HG03139 (cell line): Measurements from ENCODE around the gene SDHAF2.
A peak's percentile ranks its signal among the peaks of the same experiment; 100 is the strongest.
"Not testable (repeated sequence)": the region's sequence is repeated elsewhere in the genome, so short reads cannot be mapped to it uniquely, and the experiment has no call there.

Source experiments
- ATAC-seq: cut with Tn5 transposase; IDR thresholded peaks from one replicate; pipeline ENCODE4 v1.9.1; 2021; ENCODE audit not compliant: unreplicated experiment

The SDHAF2 gene

DNA sequence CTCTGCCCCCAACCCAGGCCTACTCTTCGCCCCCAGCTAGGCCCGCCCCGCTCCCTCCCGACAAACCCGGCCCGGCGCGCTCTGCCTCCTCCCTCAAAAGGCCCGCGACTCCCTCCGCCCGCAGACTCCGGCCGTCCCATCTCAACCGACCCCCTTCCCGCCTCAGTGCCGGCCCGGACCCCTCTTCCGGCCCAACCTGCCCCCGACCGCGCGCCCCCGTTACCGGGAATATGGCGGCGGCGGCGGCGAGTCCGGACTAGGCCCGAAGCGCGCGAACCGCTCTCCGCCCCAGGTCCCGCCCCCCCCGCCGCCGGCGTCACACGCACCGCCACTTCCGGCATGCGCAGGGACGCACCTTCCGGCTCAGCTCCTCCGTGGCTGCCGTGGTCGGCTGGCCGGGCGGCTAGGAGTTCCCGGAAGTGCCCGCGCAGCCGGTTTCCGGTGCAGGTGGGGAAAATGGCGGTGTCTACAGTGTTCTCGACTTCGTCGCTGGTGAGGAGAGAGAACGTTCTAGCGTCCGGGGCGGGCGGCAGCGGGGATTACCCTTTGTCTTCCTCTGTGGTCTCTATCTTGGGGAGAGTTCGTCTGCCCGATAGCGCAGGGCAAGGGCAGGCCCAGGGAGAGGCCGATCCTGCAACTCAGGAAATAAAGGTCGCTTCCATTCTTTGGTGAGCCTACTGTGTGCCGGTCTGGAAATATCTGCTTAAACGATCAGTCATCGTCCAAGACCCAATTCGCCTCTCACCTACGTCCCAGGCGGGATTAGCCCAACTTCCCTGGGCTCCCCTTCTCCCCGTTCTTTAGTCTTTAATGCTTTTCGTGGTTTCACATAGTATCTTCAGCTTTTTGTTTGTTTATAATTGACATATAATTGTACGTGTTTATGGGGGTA, at the start of gene SDHAF2, which contains the start of gene CPSF7:
TSS of gene SDHAF2 (plus strand) at position 434 of the 892 bp plus-strand sequence. CDS start at position 457, 23 bp downstream.
TSS of gene CPSF7 (minus strand) at position 285 of the 892 bp plus-strand sequence. CDS start 740 bp downstream, outside the sequence.
- peak; percentile 87 for ATAC-seq

GRCh38 chr11:61380884-61381283, 49.0 kb upstream of the SDHAF2 start:
- ATAC-seq = no peak

DNA sequence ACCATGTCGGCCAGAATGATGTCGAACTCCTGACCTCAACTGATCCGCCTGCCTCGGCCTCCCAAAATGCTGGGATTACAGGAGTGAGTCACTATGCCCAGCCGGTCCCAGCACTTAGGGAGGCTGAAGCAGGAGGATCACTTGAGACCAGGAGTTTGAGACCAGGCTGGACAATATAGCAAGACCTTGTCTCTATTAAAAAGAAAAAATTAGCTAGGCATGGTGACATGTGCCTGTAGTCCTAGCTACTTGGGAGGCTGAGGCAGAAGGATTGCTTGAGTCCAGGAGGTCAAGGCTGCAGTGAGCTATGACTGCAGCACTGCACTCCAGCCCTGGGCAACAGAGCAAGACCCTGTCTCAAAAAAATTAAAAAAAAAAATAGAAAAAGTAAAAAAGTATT, 46.1 kb upstream of the SDHAF2 start:
- ATAC-seq = not testable (repeated sequence)

DNA sequence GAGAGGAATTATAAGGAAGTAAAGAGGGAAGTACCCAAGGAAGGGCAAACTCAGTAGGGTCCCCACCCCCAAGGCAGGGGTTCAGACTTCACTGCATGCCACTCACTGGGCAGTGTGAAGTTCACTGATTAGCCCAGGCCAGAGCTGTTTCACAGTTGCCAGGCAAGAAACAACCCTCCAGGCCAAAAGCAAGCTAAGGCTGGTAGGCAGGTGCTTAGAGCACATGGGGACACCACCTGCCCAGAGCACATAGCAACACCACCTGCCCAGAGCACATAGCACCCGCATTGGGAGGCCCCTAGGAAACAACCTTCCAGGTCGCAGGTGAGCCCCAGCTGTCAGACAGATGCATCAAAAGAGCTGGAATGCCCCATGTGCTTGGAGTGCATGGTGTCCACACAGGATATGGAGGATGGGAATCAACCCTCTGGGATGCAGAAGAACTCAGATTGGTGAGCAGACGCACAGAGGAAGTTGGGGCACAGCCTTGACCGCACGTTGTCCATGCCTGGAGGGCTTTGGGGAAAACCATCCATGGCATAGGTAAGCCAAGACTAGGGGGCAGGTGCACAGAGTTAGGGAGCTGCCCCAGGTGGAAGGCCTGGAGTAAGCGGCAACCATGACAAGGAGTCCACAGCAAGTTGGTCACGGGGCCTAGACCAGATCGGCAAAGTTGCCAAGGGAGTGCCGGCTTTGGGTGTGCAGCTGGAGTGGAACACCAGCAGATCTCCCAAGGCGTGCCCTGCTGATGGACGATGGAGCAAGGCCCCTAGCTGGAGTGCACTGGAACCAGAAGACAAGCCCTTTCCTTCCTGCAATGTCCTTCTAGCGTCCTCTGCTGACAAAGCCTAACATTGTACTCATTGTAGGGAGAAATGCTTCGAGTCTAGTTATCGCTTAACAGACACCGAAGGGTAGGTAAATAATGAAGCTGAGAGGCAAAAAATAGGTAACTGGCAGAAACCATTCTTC, 45.4 kb upstream of the SDHAF2 start:
- no peak for ATAC-seq

- no peak for ATAC-seq
Measured at GRCh38 chr11:61390161-61390560, 39.8 kb upstream of the SDHAF2 start.

DNA sequence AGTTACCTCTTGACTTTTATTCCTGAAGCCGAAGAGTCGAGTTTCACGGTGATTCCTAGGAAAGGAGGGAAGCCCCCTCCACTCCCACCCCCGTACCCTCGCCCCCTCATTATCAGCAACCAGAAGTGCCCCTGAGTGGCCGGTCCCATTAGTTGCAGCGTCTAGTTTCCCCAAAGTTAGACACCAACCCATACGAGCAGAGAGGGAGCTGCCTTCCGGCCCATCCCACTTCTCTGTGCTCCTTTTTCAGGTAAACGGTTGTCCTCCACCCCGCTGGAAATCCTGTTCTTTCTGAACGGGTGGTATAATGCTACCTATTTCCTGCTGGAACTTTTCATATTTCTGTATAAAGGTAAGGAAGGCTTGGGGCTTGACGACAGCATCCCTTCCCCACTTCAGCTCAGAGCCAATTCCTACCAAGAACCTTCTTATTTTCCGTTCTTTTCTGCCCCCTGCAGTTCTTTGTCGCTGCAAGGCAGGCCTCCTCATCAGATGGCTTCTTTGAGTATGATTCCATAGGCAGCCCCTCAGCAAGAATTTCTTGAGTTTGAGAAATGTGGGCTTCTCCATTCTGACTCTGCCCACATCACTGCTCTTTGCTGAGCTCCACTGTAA, 36.8 kb upstream of the SDHAF2 start:
- no peak for ATAC-seq

DNA sequence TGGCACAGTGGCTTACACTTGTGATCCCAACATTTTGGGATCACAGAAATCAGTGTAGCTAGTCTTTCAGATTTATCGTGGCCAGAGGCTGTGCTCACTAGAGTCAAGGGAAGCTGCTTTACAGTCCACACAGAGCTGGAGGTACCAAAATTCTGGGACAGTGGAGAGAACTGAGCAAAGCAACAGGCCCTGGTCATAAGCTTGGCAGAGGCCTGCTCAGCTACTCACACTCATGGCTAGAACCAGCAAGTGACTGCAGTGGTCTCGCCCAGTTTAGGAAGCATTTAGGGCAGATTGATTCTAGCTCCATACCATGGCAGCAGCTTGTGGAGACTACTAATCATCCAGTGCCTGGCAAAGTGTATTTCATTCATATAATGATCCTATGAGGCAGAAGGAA, 28.8 kb upstream of the SDHAF2 start:
- no peak for ATAC-seq

GRCh38 chr11:61401573-61401972, 28.4 kb upstream of the SDHAF2 start:
- no peak for ATAC-seq

DNA sequence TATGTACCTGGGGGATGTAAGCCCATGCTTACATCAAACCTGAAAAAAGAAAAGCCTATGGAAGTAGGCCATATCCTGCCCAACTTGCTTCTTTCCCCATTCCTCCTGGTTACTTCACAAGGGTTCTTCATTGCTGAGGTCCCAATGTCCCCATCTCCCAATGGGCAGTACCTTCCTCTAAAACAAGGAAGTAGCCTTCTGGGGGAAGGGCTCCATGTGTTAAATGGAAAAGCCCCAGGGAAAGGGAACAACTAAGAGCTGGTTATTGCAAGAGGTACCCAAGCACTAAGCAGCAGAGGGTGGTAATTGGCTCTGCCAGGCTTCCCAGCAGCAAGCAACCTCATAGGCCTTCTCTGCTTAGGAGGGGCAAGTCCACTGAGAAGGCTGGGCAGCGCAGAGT, 26.3 kb upstream of the SDHAF2 start:
- ATAC-seq = no peak

DNA sequence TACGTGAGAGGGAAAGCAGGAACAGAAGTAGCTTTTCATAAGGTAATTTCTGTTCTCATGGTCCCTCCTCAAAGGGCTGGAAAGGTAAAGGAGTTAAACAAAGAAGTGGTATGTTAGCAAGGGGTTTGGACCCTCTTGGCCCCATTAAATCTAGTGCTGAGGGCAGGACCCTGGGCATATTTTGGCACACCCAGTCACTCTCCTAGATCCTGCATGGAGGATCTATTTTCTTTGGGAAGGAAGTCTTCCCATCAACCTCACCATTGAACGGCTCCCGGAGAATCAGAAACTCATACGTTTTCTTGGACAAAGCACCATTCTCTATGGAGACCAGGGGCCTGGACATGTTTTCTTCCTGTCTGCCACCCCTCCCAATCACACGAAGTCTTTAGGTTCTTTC, 25.8 kb upstream of the SDHAF2 start:
- no peak for ATAC-seq

- no peak for ATAC-seq
Measured at GRCh38 chr11:61404641-61405040, 25.3 kb upstream of the SDHAF2 start.

- ATAC-seq = no peak
Measured at GRCh38 chr11:61406067-61406466, 23.9 kb upstream of the SDHAF2 start.

- ATAC-seq = no peak
Measured at GRCh38 chr11:61406991-61407728, 22.8 kb upstream of the SDHAF2 start.

DNA sequence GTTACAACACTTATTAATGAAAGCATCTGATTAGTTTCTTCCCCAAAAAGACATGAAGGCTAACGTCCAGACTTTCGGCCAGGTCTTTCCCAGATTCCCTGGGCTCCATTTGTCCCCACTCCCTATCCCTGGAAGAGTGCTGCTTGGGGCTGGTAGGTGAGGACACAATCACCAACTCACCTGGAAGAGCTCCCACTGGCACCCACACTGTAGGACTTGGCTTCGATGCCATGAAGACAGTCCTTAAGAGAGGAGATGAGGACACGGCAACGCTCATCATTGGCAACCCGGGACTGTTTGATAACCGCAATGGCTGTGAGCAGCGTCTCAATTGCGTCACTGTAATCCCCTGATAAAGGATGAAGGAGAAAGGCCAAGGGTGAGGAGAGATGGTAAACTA, 18.3 kb upstream of the SDHAF2 start:
- ATAC-seq = no peak

- no peak for ATAC-seq
Measured at GRCh38 chr11:61413496-61413895, 16.4 kb upstream of the SDHAF2 start.

GRCh38 chr11:61414547-61414946, 15.4 kb upstream of the SDHAF2 start:
- ATAC-seq = no peak

DNA sequence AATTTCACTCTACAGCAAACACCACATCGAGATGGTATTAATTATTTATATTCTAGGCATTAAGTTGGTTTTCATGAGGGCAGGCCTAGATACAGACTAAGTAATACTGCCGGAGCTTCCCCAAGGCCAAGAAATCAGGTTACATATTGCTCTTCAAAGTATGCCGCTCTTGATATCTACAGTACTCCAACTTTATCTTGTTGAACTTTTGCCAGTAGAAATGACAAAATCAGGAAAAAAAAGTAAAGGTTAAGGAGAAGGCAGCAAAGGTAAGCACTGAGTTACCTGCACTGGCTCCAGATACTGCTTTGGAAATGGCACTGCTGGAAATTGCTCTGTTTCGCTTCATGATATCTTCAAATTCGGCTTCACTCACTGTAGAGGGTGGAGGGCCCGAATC, 14.5 kb upstream of the SDHAF2 start:
- ATAC-seq = no peak

- ATAC-seq = no peak
Measured at GRCh38 chr11:61416941-61417340, 13.0 kb upstream of the SDHAF2 start.

- no peak for ATAC-seq
Measured at GRCh38 chr11:61417670-61418069, 12.3 kb upstream of the SDHAF2 start.

- ATAC-seq = no peak
Measured at GRCh38 chr11:61418136-61418535, 11.8 kb upstream of the SDHAF2 start.
